ENCODE measurements around the gene PHF10.

Gene PHF10

GRCh38 chr6:169668203-169668847 is 56.0 kb downstream of the PHF10 start:
- TF ChIP-seq CTCF (IDR thresholded peaks at IDR 0.05; ENCODE audit: insufficient read depth, low read length, missing control alignments), result no peak
- POLR2A ChIA-PET, result no interaction called here
- DNase-seq (ENCODE audit: low read depth, low spot score), result no peak
- CTCF ChIA-PET, result interaction anchor here (0.6 to 1.6 kb wide), 2 partner anchors 8 to 10 kb away, joined by 3 read pairs; no protein-coding TSS in a partner anchor
- no peak overlapping the region for H3K4me3 ChIP-seq (ENCODE audit: low read depth, low read length)

GRCh38 chr6:169667716-169668115 is 56.6 kb downstream of the PHF10 start:
- ChIA-PET POLR2A (no interaction called here), CTCF (no interaction called here)
- no peak for DNase-seq (ENCODE audit: low read depth, low spot score)
- TF ChIP-seq CTCF (IDR thresholded peaks at IDR 0.05; ENCODE audit: insufficient read depth, low read length, missing control alignments), result no peak
- H3K4me3 ChIP-seq (ENCODE audit: low read depth, low read length), result no peak overlapping the region

GRCh38 chr6:169666441-169666840 is 57.9 kb downstream of the PHF10 start:
- H3K4me3 ChIP-seq (ENCODE audit: low read depth, low read length), result no peak overlapping the region
- no peak for TF ChIP-seq CTCF (IDR thresholded peaks at IDR 0.05; ENCODE audit: insufficient read depth, low read length, missing control alignments)
- POLR2A ChIA-PET, result no interaction called here
- CTCF ChIA-PET, result no interaction called here
- DNase-seq (ENCODE audit: low read depth, low spot score), result no peak

- DNase-seq (ENCODE audit: low read depth, low spot score), result no peak
- H3K4me3 ChIP-seq (ENCODE audit: low read depth, low read length), result no peak overlapping the region
- ChIA-PET POLR2A (no interaction called here), CTCF (interaction anchor here (0.7 kb wide), 1 partner anchor 13 kb away, joined by 3 read pairs; no protein-coding TSS in a partner anchor)
- no peak for TF ChIP-seq CTCF (IDR thresholded peaks at IDR 0.05; ENCODE audit: insufficient read depth, low read length, missing control alignments)
Observed at GRCh38 chr6:169665289-169665688, 59.0 kb downstream of the PHF10 start.

- ChIA-PET CTCF (no interaction called here), POLR2A (no interaction called here)
- TF ChIP-seq CTCF (IDR thresholded peaks at IDR 0.05; ENCODE audit: insufficient read depth, low read length, missing control alignments), result no peak
Observed at GRCh38 chr6:169664227-169664626, 60.1 kb downstream of the PHF10 start.

GRCh38 chr6:169663468-169663867 is 60.8 kb downstream of the PHF10 start:
- H3K4me3 ChIP-seq (ENCODE audit: low read depth, low read length), result no peak overlapping the region
- no peak for DNase-seq (ENCODE audit: low read depth, low spot score)
- ChIA-PET CTCF (no interaction called here), POLR2A (no interaction called here)
- no peak for TF ChIP-seq CTCF (IDR thresholded peaks at IDR 0.05; ENCODE audit: insufficient read depth, low read length, missing control alignments)

More at GRCh38 chr6:169664227-169664626, 60.1 kb downstream of the PHF10 start:
- H3K4me3 ChIP-seq (ENCODE audit: low read depth, low read length), result no peak overlapping the region
- no peak for DNase-seq (ENCODE audit: low read depth, low spot score)

Data from AG04449 (cell line).